Stimulated activated CD4-positive, alpha-beta T cell treated with anti-CD3 and anti-CD28 coated beads, Interleukin-15, amount 100 ng/mL, for 24 hours (primary cell): ENCODE results near the gene NUAK1.

ENCODE experiments used
- DNase-seq: peaks from one replicate; pipeline ENCODE4 v3.0.0-alpha.2; 2020

NUAK1 gene

DNA sequence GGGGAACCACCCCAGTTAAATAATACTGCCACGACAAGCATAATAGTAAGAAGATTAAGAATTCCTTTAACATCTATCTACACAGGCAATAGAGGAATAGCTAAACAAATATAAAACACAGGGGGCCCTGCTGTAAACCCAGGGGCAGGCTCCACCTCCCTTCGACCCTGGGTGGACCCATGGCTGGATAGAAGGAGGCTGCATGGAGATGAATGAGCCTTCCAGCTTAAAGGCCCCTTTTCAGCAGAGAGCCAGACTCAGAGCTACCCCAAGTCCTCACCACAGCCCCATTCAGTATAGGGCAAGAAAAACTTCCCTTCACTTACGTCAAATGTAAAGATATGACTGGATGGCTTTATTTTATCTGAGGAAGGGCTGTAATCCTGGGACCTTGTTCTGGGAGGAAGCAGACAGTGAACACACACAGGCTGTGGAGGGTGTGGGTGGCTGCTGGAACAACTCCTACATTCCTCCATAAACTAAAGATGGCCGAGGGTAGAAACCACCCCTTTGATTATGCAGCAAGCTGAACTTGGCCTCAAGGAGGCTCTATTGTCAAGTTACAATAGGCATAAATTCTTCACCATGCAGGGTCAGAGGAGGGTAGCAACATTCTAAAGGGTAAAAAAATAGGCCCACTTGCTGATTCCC, 30.4 kb downstream of the NUAK1 start:
- no peak for DNase-seq

DNA sequence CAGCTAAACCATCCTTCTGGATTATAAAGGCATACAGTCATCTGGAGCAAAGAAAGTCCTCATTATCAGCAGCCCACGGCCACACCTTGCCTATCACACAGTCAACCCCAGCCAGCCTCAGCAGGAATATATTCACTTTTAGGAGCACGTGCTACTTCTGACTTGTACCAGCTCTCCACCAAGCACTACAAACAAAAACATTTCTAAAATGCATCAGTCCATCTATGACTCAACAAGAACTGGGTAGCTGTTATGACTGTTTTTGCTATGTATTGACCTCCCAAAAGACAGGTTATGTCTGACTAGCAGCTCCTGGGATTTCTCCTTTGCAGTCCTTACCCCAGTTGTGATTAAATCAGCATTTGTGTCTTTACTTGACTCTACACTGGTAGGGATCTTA, 31.2 kb downstream of the NUAK1 start:
- DNase-seq = no peak

DNA sequence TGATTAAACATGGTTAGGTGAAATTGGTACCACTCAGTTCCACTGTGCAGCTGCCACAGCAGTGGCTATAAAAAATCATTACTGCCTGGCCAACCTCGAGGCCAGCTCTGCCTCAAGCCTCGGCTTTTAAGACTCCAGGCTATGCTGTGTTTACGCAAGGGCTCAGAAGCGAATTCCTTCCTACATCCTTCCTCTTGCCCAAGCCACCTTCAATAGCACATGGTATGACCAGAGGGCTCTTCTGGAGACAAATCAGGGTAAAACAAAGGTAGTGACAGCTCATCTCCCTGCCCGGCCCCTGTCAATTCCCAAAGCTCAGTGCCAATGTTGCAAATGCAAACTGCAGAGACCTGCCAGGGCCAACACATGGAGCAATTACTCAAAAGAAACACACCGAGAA, 31.9 kb downstream of the NUAK1 start:
- no peak for DNase-seq

DNA sequence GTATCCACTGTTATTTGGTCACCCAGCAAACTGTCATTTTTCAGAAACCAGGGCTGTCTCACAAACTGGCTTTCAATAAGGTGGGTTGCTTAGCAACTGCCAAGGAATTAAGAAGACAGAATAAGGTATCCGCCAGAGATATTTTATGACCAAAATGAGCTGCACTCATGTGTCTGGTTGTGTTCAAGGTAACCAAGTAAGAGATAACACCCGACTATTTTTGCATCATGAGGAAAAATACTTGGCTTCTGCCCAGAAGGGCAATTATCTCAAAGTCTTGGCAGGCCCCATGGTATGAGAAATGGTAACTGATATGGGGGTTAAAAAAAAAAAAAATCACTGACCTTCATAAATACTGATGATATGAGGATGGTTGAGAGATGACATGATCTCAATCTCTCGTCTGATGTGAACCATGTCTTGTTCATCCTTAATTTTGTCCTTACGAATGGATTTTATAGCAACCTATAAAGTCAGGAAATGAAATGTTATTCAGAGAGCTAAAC, 32.6 kb downstream of the NUAK1 start:
- DNase-seq = no peak

DNA sequence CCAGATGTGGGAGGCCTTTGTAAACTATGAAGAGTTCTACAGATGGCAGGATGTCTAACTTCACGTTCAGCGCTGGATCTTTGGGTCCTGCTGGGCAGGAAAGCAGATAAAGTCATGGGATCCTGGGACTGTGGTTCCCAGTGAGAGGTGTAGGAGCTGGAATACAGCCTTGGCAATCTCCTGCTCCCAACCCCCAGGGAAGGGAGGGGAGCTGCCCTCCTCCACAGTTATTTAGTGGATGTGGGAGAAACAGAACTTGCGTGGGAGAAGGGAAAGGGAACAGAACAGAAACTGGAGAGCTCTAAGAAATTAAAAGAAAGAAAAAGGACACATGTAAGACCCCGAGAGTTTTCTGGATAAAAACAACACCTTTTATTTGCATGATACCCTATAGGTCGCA, 37.0 kb downstream of the NUAK1 start:
- no peak for DNase-seq

DNA sequence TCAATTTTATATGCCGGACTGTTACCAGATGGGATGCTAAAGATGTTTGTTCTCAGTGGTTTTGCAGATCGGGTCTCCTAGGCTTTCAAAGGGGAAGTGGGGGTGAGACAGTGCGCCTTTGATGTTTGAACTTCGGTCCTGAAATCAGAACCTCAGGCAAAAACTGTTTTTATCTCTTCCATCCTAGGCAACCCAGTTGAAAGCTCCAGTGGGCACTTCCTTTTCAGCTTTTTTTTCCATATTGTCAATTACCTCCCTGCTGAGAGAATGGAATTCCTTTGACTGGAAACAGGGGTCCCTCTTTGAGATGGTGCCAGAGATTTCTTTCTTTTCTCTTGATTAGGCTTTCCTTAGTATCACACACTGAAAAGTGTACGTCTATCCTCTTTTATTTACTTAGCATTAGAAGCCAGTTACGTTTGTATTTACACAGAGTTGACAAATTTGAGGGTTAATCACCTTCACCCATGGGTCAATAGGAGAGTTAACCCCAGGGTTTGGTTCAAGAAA, 40.0 kb downstream of the NUAK1 start:
- DNase-seq = no peak

DNA sequence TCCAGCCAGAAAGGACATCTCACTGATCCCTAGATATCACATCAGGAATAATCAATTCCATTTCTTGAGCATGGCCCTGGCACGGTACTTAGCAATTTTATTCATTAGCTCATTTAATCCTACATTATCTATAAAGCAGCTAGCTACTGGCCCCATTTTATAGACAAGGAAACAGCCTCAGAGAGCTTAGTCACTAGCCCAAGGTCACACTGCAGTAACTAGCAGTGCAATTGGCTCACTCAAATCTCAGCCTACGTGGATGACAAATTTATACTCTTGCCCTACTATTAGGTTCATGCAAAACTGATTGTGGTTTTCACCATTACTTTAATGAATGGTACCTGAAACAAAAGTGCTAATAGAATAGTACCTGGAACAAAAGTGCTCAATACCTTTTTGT, 41.7 kb downstream of the NUAK1 start:
- DNase-seq = no peak

DNA sequence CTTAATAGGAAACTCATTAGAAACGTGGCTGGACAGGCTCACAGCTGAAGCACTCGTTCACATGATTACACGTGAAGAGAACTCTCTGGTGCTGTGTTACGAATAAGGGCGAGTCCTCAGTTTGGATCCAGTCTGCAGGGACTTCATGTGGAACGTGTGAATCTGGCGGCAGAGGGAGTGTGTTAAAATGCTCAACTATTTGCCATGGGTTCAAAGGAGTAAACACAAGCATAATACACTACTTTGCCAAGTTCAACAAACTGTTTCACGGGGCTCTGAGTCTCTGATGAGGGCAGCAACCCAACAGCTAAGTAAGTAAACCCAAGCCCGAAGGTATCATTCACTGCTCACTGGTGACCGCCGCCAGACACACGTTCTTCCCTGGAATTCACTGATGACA, 42.4 kb downstream of the NUAK1 start:
- no peak for DNase-seq

DNA sequence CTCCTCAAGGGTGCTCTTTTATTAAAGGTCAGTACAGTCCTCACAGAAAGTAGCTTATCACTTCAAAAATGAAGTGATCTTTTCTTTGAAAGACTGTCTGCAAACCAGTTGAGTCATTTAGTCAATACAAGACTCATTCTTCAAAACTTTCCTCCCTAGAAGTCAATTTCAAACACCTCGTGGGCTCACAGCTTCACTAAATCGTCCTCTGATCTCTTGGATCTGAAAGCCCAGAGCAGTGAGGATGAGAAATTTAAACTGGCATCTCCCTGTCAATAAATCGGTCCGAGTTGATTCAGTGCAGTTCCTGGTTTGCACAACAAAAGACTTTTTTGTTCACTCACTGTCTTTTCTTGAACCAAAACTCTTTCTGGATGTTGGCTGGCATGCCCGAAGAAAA, 44.5 kb downstream of the NUAK1 start:
- DNase-seq = no peak

DNA sequence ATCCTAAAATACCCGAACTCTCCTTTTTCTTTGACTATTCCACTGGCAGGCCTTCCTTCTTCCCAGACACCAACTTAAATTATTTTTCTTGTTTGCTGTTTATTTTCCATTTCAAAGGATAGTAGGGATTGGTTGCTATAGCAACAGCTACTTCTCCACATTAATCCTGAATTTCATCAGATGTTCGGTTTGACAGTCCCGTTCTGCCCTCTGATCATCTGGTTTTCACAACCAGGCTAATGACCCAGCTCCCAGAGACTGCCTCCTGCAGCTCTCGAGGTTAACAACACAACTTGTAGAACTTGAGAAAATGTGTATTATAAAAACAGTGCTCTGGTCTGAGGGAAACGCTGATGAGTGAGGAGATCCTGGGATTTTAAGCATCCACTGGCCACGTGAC, 45.5 kb downstream of the NUAK1 start:
- no peak for DNase-seq

DNA sequence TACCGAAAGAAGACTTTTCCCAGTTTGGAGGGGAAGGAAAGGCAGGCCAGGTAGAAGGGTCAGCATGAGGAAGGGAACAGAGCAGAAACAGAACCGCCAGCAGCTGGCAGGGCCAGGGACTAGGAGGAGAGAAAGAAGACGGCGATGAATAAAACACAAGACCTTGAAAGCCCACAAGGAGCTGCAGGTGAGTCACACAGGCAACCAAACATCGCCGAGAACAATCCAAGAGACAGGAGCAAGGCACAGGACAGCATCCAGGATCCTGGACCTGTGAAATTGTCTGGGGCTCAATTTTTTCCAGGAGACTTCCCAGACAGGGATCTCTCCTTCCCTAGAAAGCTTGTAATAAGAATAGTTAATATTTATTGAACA, 47.3 kb downstream of the NUAK1 start:
- no peak for DNase-seq

DNA sequence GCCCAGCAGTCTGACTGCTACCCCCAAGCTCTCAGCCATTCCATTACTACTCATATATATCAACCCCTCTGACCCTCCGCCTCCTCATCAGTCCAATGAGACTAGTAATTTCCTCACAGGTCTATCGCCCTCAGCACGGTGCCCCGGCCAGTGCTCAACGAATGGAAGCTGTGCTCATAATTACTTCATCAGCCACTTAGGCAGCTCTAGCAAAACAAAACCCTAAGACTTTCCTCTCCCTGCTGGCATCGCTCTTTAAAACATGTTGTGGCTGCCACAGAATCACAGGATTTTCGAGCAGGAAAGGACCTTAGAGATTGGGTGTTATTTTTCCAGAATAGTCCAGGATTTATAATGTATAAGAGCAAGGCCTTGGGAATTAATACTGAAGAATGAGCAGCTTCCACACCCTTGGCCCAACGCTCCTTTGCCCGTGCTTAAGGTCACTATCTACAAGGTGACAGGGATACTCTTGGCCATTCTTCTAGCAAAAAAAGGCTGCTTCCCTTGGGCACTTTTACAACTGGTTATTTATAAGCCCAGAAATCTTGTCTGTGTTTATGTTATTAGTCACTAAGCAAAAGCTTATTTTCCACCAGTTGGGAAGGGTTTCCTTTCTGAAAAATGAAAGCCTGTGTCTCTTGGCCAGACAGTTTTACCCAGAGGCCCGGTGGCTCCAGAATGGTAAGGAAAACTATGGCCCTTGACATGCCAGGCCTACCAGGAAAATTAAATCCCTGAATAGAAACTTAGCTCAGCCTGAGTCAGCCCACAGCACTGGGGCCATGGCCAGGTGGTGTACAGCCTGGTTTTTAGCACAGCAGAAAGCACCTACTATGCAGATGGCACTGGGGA, 47.9 kb downstream of the NUAK1 start:
- no peak for DNase-seq

DNA sequence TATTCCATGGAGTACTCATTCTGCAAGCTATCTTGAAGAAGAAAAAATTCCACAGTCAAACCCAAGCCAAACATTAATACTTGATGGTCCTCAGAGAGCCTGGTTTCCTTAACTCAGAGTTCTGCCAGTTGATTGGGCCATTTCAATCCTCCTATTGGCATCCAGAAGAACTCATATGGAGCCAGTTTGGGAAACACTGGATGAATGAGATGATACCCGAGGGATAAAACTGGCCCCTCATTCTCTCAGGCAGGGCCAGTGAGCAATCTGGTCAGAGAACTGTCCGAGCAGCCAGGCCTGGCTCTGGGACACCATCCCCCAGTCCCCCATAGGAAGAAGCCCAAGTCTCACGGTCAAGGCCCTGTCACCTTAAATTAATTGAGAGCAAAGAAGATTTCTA, 48.8 kb downstream of the NUAK1 start:
- DNase-seq = no peak

DNA sequence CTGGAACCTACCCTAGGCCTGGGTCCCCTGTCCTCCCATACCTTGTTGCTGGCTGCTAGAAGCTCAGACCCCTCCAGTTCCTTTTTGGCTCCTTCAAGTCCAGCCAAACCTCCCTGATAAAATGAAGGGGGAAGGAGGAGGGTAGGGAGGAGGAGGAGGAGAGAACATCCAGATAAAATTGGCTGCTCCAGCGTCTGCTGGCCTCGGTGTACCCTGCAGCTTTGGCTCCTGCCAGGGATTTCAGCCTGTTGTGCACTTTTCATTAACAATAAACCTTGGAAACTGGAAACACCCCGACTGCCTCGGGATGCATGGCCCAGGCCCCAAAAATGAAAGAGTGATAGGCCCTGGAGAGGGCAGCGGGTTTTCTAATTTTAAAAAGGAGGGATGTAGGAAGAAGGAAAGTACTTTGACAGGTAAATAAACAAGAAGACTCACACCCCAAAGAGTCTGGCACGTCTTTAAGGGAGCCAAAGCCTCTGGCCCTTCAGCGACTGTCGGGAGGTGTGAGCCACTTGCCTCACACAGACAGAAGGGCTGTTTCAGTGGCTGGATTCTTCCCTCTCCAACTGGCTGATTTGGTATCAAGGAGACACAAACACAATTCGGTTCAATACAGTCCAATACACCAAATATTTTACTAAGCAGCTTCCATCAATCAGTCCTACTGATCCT, 49.8 kb downstream of the NUAK1 start:
- no peak for DNase-seq

DNA sequence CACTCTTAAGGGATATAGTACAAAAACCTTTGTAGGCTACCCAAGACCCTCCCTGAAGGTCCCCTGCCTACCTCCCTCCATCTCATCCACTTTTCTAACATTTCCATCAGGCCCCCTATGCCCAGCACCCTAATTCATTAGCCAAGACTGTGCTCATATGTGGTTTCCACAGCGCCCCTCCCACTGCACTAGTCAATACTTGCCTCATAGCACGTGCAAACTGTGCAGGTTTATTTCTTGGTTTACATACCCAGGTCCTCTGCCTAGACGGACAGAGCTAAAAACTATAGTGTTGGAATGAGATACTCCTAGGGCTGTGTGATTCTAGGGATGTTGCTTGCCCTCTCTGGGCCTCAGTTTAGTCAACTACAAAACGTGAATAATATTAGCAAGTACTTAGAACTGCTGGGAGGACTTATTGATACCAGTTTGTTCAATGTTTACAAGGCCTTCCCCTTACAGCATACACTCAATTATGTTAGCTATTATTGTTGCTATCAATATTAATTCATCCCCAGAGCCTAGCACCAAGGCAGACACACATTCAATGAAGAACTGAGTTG, 50.4 kb downstream of the NUAK1 start:
- no peak for DNase-seq

DNA sequence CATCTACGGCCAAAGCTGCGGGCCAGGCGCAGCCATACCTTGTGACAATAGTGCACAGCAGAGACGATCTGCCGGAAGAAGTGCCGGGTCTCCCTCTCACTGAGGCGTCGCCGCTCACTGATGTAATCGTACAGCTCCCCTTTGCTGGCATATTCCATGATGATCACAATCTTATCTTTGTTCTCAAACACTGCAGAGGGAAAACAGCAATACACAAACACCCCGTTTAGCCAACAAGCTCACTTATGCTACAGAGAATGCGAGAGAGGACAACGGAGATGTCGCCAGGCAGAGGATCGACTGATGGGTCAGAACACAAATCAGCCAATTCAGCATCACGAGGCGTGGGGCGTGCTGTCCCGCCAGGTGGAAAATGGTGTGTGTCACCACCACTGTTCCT, 52.1 kb downstream of the NUAK1 start:
- DNase-seq = no peak

DNA sequence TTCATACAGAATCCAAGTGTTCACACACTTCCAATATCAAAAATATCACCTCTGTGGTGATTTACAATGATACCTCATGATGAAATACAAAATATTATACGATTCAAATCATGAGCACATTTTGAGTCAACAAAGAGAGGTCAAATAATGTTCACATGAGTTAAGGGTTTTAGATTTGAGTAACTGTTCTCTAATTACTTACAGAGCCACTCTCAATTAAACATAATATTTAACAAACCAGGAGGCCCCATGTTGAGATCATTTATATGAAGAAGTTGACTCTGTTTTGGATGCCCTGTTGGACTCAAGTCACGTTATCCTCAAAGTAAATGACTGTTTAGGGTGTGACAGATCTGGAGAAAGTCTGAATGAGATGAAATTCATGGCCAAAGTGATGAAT, 53.5 kb downstream of the NUAK1 start:
- no peak for DNase-seq

DNA sequence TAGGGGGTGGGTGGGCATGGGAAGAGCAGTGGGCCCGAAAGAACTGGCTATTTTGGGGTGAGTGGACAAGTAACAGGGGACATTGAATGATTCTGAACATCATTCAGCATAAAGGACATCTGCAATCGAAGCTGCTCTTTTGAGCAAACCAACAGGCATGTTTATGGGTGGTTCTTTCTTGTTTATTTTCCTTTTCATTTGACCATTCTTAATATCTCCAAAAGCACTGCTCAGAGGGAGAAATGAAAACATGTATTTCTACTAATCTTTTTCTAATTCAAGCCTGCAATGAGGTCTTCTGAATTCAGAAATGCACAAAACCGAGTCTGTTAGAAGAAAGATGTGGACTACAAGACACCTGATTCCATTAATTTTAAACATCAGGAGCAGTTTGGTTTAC, 54.0 kb downstream of the NUAK1 start:
- DNase-seq = no peak

DNA sequence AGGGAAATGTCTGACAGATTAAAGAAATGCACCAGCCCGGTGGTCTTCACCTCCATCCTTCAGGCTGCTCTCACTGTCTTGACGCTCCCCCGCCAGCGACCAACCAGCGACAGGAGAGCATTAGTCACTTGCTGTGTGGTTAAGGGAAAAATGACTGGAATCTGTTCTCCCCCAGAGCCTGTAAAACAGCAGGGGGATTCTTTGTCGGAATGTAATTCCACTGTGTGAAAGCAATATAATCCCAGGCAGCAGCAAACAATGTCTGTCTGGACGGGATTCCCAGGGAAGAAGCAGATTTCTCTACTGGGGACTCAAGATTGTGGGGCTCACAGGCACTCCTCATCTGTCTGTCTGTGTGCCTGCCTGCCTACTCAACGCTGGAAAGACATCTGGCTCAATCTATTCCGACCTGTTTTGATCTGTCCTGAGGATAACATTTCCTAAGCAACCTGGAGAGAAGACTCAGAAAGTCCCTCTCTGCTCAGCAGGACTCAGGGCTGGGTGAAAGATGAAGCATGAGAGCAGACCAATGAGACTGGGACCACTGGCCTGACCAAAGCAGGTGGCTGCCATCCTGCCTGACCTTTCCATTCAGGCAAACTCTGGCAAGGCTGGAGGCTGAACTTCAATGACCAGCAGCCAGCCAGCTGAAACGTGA, 54.6 kb downstream of the NUAK1 start:
- DNase-seq = no peak

DNA sequence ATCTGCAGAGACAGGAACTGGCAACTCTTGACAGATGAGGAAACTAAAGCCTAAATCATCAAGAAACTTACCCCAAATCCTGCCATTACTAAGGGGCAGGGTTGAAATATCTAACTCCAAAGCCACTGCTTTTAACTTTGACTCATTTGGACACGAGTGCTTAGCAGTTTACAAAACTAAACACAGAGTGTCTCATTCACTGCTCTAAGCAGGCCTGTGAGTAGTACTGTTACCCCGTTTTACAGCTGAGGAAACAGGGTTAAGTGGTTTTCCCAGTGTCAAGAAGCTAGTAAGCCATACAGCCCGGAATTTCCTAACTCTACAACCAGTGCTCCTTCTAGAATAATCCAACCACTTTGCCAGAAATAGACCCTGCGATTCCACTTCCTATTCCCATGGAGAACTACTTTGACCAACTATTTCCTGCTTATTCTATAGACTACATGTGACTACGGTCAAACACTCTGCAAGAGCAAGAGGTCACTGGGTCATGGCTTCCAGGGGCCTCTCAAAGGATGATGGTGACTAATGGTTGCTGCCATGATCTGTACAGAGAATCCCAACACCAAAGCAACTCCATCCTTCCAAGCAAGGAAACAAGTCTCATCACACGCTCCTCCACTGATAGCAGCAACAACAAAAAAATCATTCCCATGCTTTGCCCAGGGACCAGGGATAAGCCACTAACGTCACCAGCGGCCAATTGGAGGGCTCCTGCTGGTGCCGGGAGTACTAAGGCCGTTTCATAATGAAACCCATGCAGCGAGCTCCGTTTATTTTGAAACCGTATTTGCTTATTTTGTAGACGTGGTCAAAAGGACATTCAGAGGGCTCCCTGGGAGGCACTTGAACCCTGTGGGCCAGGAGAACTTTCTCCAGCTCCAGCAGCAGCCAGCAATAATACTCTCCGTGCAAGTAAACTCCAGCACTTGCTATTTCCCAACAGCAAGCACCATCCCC, 56.3 kb downstream of the NUAK1 start:
- DNase-seq = no peak

DNA sequence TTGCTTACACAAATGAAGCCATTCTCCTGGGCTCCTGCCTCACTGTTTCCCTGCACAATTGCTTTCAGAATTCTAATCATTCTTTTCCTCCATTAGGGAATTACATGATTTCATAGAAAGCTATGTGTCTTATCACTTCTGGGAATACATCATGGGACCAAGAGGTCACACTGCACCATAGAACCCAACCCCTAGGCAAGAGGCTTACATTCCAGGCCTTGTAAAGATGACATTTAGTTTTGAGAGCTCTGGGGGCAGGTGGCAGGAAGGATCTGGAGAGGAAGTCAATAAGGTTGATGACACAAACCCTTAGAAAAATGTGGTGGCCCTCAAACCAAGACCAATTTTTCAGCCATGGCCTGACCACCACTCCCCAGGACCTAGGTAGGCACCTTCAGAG, 57.1 kb downstream of the NUAK1 start:
- DNase-seq = no peak

DNA sequence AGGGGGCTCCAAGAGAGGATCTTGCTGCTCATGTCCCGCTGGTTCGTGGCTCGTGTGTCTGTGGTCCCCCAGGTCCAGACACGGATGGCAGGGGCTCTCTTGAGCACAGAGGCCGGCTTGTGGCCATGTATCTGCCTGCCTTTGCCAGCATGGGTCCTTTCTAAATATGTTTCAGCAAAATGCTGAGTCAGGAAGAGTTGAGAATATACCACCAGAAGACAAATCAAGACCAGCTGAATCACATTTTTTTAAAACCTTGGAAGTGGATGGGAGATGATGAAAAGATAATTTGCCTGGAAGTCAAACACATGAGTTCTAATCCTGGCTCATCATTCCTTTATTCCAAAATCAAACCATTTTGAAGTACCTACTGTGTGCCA, 58.0 kb downstream of the NUAK1 start:
- DNase-seq = no peak
